LHCN-M2 (cell line): ENCODE results near the gene NEK4. TPM values are rescaled to one million over a fixed set of nuclear protein-coding genes. Genes with fewer than 3 reads are reported as not detected.

Experiments
- DNase-seq: peaks from one replicate; pipeline ENCODE4 v3.0.0-alpha.2; 2012; ENCODE audit warnings: low read depth
- total RNA-seq: library from RNA; depleted of rRNA; stranded (reverse); fragments of >200 nt; gene quantifications from 2 replicates; pipeline ENCODE4 v1.2.3, GENCODE V29; 2014; rRNA removed

NEK4 gene
- total RNA-seq, 1 experiment from 2014 or later: 20.4 TPM

DNA sequence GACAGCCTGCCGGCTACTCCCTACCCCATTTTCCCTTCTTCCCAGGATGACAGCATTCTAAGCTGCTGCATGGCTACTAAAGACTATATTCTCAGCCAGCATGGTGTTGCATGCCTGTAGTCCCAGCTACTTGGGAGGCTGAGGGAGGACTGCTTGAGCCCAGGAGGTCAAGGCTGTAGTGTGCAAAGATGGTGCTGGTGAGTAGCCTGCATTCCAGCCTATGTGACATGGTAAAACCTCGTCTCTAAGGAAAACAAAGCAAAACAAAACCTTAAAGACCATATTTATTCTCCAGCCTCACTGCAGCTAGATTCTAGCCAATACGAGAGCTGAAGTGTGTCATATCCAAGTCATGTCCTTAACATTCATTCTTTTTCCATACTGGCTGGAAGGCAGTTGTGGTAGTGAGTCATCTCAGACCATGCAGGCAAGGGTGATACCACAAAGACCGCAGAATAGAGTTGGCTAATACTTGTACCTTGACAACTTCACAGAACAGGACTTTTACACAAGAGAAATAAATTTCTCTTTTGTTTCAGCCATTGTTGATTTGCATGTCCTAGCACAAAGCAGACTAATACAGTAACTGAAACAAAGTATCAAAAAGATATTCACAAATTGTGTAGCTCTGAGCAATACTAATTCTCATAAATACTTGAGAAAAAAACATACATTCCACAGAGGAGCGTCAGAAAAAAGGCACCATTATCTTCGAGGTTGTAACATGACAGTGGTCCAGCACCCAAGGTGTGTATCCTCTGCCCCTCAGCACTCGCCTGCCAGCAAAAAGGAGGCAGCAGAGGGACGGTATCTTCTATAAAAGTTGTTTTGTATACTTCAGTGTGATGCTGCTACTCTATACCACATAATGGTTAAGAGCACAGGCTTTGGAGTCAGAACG lies 99.9 kb downstream of the NEK4 start:
- peak; percentile 100 for DNase-seq

DNA sequence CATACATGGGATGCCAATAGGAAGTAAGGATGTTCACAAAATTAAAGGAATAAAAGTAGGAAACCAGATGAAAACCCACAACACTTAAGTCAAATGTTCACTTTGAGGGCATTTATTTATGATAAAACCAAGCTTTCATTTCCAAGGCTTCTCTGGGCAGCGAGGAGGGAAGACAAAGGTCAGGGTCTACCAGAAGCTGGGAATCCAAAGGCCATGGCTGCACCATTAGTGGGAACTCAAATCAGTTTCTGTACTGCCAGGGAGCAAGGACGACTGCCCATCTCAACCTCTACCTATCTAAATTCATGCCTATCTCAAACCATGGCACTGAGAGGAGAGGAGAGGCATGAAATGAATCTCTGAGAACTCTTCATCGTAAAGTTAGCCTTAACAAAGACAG lies 107.6 kb downstream of the NEK4 start:
- DNase-seq: no peak

DNA sequence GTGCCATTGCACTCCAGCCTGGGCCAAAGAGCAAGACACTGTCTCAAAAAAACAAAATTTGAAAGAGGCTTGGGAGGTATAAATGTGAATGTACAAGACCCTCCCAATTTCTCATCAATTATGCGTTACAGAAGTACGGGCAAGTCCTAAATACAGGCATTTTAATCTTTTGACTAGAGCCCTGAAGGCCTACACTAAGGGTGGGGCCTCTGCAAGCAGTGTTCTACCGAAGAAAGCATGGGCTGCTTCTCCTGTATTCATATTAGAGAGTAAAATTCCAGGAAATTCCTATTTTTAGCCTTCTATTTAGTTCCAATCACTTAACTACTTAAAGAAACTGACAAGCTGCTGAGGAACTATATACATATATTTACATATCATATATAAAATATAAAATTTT lies 110.7 kb downstream of the NEK4 start:
- no peak for DNase-seq

Other genes with a start within 250 kb of the NEK4 start
- gene NT5DC2, start 237.1 kb downstream of the NEK4 start, total RNA-seq: 118 and 133 TPM in 2 replicates
- gene UQCC5, start 234.3 kb downstream of the NEK4 start, total RNA-seq: 1.1 and 1.7 TPM in 2 replicates
- 58.0 and 65.4 TPM in 2 replicates for gene PBRM1, start 85.0 kb downstream of the NEK4 start, total RNA-seq
- gene GNL3, start 84.9 kb downstream of the NEK4 start, total RNA-seq: 119 and 148 TPM in 2 replicates
- gene GLT8D1, start 65.1 kb downstream of the NEK4 start, total RNA-seq: 77.3 and 85.2 TPM in 2 replicates
- 187 and 265 TPM in 2 replicates for gene SPCS1, start 64.8 kb downstream of the NEK4 start, total RNA-seq
- not detected in 2 replicates for gene ITIH1, start 6.7 kb upstream of the NEK4 start, total RNA-seq
- not detected in 2 replicates for gene ITIH3, start 23.9 kb upstream of the NEK4 start, total RNA-seq
- gene ITIH4, start 59.7 kb upstream of the NEK4 start, total RNA-seq: 0.19 and 0.63 TPM in 2 replicates
- not detected in 2 replicates for gene MUSTN1, start 64.1 kb upstream of the NEK4 start, total RNA-seq
- 13.6 and 22.2 TPM in 2 replicates for gene STIMATE, start 126.6 kb upstream of the NEK4 start, total RNA-seq